ENCODE results near the gene DNAJB14.

The DNAJB14 gene

DNA sequence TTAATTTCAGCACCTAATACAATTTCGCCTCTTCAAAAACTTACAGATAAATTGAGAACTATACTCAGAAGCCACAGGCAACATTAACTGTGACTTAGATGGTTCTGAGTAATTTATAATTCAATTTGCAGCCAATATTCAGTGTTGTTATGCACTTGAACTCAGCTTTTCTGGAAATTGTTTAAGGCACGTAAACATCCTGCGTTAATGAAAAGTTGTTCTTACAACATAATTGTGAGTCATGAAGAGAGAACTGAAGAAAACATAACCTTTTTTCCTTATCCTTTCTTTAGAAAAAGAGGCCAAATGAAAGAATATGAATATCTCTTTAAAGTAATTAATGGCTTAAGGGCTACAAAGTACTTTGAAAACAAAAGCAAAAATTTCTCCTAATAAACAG lies 20.3 kb upstream of the DNAJB14 start:
- no peak overlapping the region for H2AK5ac ChIP-seq (ENCODE audit: low read depth, low read length)
- H3K14ac ChIP-seq (ENCODE audit: low read length): no peak overlapping the region
- H4K8ac ChIP-seq (ENCODE audit: low read depth, low read length): no peak overlapping the region
- H4K91ac ChIP-seq (ENCODE audit: low read depth, low read length, poor library complexity): no peak overlapping the region
- peaks cover 2% of the 10 kb centered on the region for H3K79me1 ChIP-seq (ENCODE audit: low read depth, low read length)
- WGBS, 2 donors (ENCODE audit: extremely low coverage in 2 of 2, insufficient read length in 2 of 2, insufficient replicate concordance in 1 of 2): no CpG with 5 or more reads among the region's 3 CpGs
- no peak overlapping the region for H3K18ac ChIP-seq (ENCODE audit: low read length)
- H3K9me3 ChIP-seq (replicated peaks in 1 of 2; ENCODE audit: control insufficient read depth in 2 of 2, insufficient read depth in 1 of 2, low read depth in 1 of 2, low read length in 2 of 2): peaks cover 0 to 3% of the 10 kb centered on the region in 2 donors
- no peak overlapping the region for H2BK5ac ChIP-seq (ENCODE audit: low read length)
- H3K27me3 ChIP-seq (ENCODE audit: control insufficient read depth in 3 of 3, insufficient read depth in 3 of 3, low read depth in 1 of 3, low read length in 3 of 3): no peaks in the 10 kb centered on the region
- H3K4me2 ChIP-seq (ENCODE audit: insufficient read depth, low read length, poor library complexity, severe bottlenecking): no peak overlapping the region
- no peak overlapping the region for H3K23ac ChIP-seq (ENCODE audit: low read depth, low read length, poor library complexity)
- H3K36me3 ChIP-seq (replicated peaks in 1 of 2; ENCODE audit: control insufficient read depth in 2 of 2, insufficient read depth in 2 of 2, low read length in 2 of 2): no peaks in the 10 kb centered on the region
- no peak for DNase-seq (ENCODE audit: low spot score)
- no peak overlapping the region for H3K4ac ChIP-seq (ENCODE audit: low read length)
- no peak overlapping the region for H3K9ac ChIP-seq (ENCODE audit: low read depth, low read length, poor library complexity)
- no peak overlapping the region for H2BK120ac ChIP-seq (ENCODE audit: low read depth, low read length)
- no peak overlapping the region for H3K27ac ChIP-seq (replicated peaks; ENCODE audit: low read length)
- H3K4me3 ChIP-seq (ENCODE audit: low read length in 2 of 2): no peak overlapping the region
- H2BK12ac ChIP-seq (ENCODE audit: low read length): no peak overlapping the region
- no peak overlapping the region for H2BK15ac ChIP-seq (ENCODE audit: low read length)
- peaks cover 0 to 4% of the 10 kb centered on the region in 2 donors for H3K4me1 ChIP-seq (ENCODE audit: control insufficient read depth in 2 of 2, insufficient read depth in 1 of 2, low read depth in 1 of 2, low read length in 2 of 2)
- no peak overlapping the region for H2AFZ ChIP-seq (ENCODE audit: low read length)

DNA sequence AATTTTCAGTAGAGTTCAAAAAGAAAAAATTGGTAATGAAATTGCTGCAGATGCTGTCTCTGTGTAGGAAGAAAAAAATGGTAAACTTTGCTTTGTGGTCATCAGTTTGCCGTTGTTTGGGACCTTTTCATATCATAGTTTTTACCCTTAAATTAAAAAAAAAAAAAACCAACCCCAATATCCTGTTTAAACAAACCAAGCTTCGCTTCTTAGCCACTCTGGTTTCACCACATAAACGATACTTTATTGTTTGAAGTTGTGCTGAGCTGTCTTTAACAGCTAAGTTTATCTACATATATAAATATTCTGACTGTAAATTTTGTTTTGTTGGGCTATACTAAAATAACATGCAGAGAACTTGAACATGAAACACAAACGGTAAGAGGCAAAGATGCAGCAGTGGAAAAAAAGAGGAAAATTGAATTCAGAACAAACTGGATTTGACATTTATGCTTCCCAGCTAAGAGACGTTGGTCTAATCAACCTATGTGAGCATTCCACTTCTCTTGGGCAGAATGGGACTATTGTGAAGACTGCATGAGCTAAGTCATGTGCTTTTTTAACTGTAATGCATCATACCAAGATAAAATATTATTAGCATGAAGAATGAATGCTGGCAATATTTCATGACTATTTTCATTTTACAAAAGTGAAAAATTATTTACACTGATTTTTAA lies 19.4 kb upstream of the DNAJB14 start:
- no peaks in the 10 kb centered on the region for H3K27me3 ChIP-seq (ENCODE audit: control insufficient read depth in 3 of 3, insufficient read depth in 3 of 3, low read depth in 1 of 3, low read length in 3 of 3)
- no peak overlapping the region for H3K9ac ChIP-seq (ENCODE audit: low read depth, low read length, poor library complexity)
- H2AFZ ChIP-seq (ENCODE audit: low read length): no peak overlapping the region
- DNase-seq (ENCODE audit: low spot score): no peak
- H4K8ac ChIP-seq (ENCODE audit: low read depth, low read length): no peak overlapping the region
- no peak overlapping the region for H3K4me2 ChIP-seq (ENCODE audit: insufficient read depth, low read length, poor library complexity, severe bottlenecking)
- no peak overlapping the region for H3K4me3 ChIP-seq (ENCODE audit: low read length in 2 of 2)
- no peak overlapping the region for H2BK120ac ChIP-seq (ENCODE audit: low read depth, low read length)
- H4K91ac ChIP-seq (ENCODE audit: low read depth, low read length, poor library complexity): no peak overlapping the region
- no peak overlapping the region for H3K14ac ChIP-seq (ENCODE audit: low read length)
- H3K27ac ChIP-seq (replicated peaks; ENCODE audit: low read length): no peak overlapping the region
- peaks cover 0 to 4% of the 10 kb centered on the region in 2 donors for H3K4me1 ChIP-seq (ENCODE audit: control insufficient read depth in 2 of 2, insufficient read depth in 1 of 2, low read depth in 1 of 2, low read length in 2 of 2)
- no peak overlapping the region for H3K23ac ChIP-seq (ENCODE audit: low read depth, low read length, poor library complexity)
- H3K36me3 ChIP-seq (replicated peaks in 1 of 2; ENCODE audit: control insufficient read depth in 2 of 2, insufficient read depth in 2 of 2, low read length in 2 of 2): no peaks in the 10 kb centered on the region
- no peak overlapping the region for H3K18ac ChIP-seq (ENCODE audit: low read length)
- no peaks in the 10 kb centered on the region for H3K79me1 ChIP-seq (ENCODE audit: low read depth, low read length)
- no peaks in the 10 kb centered on the region for H3K9me3 ChIP-seq (replicated peaks in 1 of 2; ENCODE audit: control insufficient read depth in 2 of 2, insufficient read depth in 1 of 2, low read depth in 1 of 2, low read length in 2 of 2)
- no peak overlapping the region for H2AK5ac ChIP-seq (ENCODE audit: low read depth, low read length)
- no peak overlapping the region for H2BK15ac ChIP-seq (ENCODE audit: low read length)
- H3K4ac ChIP-seq (ENCODE audit: low read length): no peak overlapping the region
- H2BK12ac ChIP-seq (ENCODE audit: low read length): no peak overlapping the region
- no CpG with 5 or more reads among the region's 5 CpGs for WGBS, 2 donors (ENCODE audit: extremely low coverage in 2 of 2, insufficient read length in 2 of 2, insufficient replicate concordance in 1 of 2)
- no peak overlapping the region for H2BK5ac ChIP-seq (ENCODE audit: low read length)

DNA sequence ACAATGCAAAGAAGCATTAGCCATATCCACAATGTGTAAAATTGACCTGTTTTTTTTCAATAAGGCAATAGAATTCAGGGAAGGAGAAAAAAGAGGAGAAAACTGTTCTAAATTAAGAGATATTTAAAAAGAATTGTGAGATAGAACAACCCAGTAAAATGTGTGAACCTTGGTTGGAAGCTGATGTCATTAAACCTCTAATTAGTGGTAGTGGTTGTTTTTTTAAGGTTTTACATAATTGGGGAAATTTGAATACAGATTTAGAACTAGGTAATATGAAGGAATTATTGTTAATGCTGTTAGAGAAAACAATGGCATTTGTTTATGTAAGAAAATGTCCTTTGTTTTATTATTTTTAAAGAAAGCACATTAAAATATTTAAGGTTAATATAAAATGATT lies 18.8 kb upstream of the DNAJB14 start:
- Histone ChIP-seq H2BK5ac (ENCODE audit: low read length) (no peak overlapping the region), H2BK12ac (ENCODE audit: low read length) (no peak overlapping the region), H3K4ac (ENCODE audit: low read length) (no peak overlapping the region), H3K18ac (ENCODE audit: low read length) (no peak overlapping the region), H3K4me2 (ENCODE audit: insufficient read depth, low read length, poor library complexity, severe bottlenecking) (no peak overlapping the region), H3K14ac (ENCODE audit: low read length) (no peak overlapping the region), H3K36me3 (replicated peaks in 1 of 2; ENCODE audit: control insufficient read depth in 2 of 2, insufficient read depth in 2 of 2, low read length in 2 of 2) (no peaks in the 10 kb centered on the region), H2BK15ac (ENCODE audit: low read length) (no peak overlapping the region), H3K79me1 (ENCODE audit: low read depth, low read length) (no peaks in the 10 kb centered on the region), H3K9ac (ENCODE audit: low read depth, low read length, poor library complexity) (no peak overlapping the region), H4K8ac (ENCODE audit: low read depth, low read length) (no peak overlapping the region), H2AK5ac (ENCODE audit: low read depth, low read length) (no peak overlapping the region), H4K91ac (ENCODE audit: low read depth, low read length, poor library complexity) (no peak overlapping the region), H3K27me3 (ENCODE audit: control insufficient read depth in 3 of 3, insufficient read depth in 3 of 3, low read depth in 1 of 3, low read length in 3 of 3) (no peaks in the 10 kb centered on the region), H2BK120ac (ENCODE audit: low read depth, low read length) (no peak overlapping the region), H3K4me1 (ENCODE audit: control insufficient read depth in 2 of 2, insufficient read depth in 1 of 2, low read depth in 1 of 2, low read length in 2 of 2) (peaks cover 0 to 4% of the 10 kb centered on the region in 2 donors), H3K9me3 (replicated peaks in 1 of 2; ENCODE audit: control insufficient read depth in 2 of 2, insufficient read depth in 1 of 2, low read depth in 1 of 2, low read length in 2 of 2) (no peaks in the 10 kb centered on the region), H2AFZ (ENCODE audit: low read length) (no peak overlapping the region), H3K23ac (ENCODE audit: low read depth, low read length, poor library complexity) (no peak overlapping the region), H3K27ac (replicated peaks; ENCODE audit: low read length) (no peak overlapping the region), H3K4me3 (ENCODE audit: low read length in 2 of 2) (no peak overlapping the region)
- no peak for DNase-seq (ENCODE audit: low spot score)

DNA sequence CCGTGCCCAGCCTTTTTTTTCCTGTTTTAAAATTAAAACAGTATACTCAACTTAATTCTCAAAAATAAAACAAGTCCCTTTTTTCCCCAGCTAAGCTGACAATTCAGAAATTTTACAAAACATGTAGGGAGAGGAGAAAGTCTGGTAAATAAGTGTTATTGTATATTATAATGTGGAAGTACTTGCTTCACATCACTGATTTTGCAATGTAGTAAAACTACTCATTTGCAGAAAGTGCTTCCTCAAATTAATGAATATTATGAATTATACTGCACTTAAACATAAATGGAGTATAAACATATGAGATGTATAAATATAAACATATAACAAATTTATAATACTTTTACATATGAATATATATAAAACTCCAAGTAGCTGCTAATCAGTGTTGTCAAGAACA lies 15.3 kb upstream of the DNAJB14 start:
- Histone ChIP-seq H3K79me1 (ENCODE audit: low read depth, low read length) (no peaks in the 10 kb centered on the region), H3K4me1 (ENCODE audit: control insufficient read depth in 2 of 2, insufficient read depth in 1 of 2, low read depth in 1 of 2, low read length in 2 of 2) (no peaks in the 10 kb centered on the region), H3K4me2 (ENCODE audit: insufficient read depth, low read length, poor library complexity, severe bottlenecking) (no peak overlapping the region), H3K36me3 (replicated peaks in 1 of 2; ENCODE audit: control insufficient read depth in 2 of 2, insufficient read depth in 2 of 2, low read length in 2 of 2) (no peaks in the 10 kb centered on the region), H3K14ac (ENCODE audit: low read length) (no peak overlapping the region), H3K4ac (ENCODE audit: low read length) (no peak overlapping the region), H2BK12ac (ENCODE audit: low read length) (no peak overlapping the region), H3K18ac (ENCODE audit: low read length) (no peak overlapping the region), H3K9ac (ENCODE audit: low read depth, low read length, poor library complexity) (no peak overlapping the region), H2BK5ac (ENCODE audit: low read length) (no peak overlapping the region), H3K4me3 (ENCODE audit: low read length in 2 of 2) (no peak overlapping the region), H4K8ac (ENCODE audit: low read depth, low read length) (no peak overlapping the region), H4K91ac (ENCODE audit: low read depth, low read length, poor library complexity) (no peak overlapping the region), H2AFZ (ENCODE audit: low read length) (no peak overlapping the region), H3K27me3 (ENCODE audit: control insufficient read depth in 3 of 3, insufficient read depth in 3 of 3, low read depth in 1 of 3, low read length in 3 of 3) (no peaks in the 10 kb centered on the region), H3K27ac (replicated peaks; ENCODE audit: low read length) (no peak overlapping the region), H2BK120ac (ENCODE audit: low read depth, low read length) (no peak overlapping the region), H3K23ac (ENCODE audit: low read depth, low read length, poor library complexity) (no peak overlapping the region), H3K9me3 (replicated peaks in 1 of 2; ENCODE audit: control insufficient read depth in 2 of 2, insufficient read depth in 1 of 2, low read depth in 1 of 2, low read length in 2 of 2) (no peaks in the 10 kb centered on the region), H2AK5ac (ENCODE audit: low read depth, low read length) (no peak overlapping the region), H2BK15ac (ENCODE audit: low read length) (no peak overlapping the region)
- no CpG with 5 or more reads among the region's 1 CpG for WGBS, 2 donors (ENCODE audit: extremely low coverage in 2 of 2, insufficient read length in 2 of 2, insufficient replicate concordance in 1 of 2)
- DNase-seq (ENCODE audit: low spot score): no peak

Measured in neuronal stem cell (in vitro differentiated cells).